HG02763 (cell line): ENCODE results near the gene ZBTB7C.

ENCODE experiments used
- ATAC-seq: cut with Tn5 transposase; IDR thresholded peaks from one replicate; pipeline ENCODE4 v1.9.1; 2021; ENCODE audit warnings: mild to moderate bottlenecking, moderate library complexity; ENCODE audit not compliant: unreplicated experiment

Gene ZBTB7C

DNA sequence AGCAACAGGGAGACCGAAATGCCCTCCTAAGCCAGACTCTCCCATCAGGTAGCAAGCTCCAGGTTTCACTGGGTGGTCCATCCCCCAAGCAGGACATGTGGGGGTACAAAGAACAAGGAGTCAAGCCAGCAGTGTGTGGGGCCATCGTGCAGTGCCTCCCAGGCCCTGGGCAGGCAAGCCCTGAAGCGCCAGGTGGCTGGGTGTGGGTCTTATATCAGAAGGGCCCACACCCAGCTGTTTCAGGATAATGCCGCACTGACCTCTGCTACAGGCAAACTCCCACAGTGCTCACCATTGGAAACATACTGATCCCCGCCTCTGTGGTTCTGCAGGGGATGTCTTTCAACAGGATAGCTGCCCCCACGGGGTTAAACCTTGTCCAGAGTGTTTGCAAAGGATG, 304.5 kb downstream of the ZBTB7C start:
- no peak for ATAC-seq

DNA sequence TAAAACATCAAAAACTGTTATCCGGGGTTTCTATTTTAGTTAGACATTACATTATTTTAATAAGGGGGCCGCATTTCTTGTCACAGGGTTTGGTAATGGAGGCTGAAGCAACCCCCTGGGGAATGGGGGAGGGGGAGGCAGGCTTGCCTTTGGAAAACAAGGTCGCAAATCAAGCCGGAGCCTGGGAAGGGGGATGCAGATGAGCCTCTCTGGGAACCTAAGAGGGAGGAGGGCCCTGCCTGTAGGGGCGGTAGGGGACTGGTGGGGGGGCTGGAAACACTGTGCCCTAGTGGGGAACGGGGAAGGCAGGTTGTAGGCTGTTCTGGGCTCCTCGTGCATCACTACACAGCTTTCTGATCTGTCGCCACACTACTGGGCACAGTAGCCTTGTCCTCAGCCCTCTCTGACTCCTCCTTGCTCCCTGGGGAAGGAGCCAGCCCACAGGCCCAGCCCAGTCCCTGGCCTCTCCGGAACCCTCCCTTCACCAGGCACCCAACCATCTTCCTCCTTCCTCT, 308.5 kb downstream of the ZBTB7C start:
- no peak for ATAC-seq

DNA sequence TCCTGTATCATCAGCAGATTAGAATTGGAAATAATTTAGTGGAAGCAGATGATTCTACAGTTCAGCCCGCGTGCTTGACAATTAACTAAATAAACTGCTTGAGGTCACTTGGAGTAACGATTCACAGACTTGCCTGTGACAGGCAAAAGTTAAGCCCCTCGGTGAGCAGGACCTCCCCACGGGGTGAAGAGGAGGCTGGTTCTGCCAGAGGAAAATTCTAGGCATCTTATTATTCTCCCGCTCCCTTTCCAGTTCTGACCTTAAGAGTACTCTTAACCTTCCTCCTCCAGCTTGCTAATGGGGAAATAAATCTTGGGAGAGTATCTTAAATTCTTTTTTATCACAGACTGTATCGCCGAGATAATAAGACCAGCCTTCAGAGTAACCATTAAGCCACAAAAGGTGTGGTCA, 309.0 kb downstream of the ZBTB7C start:
- ATAC-seq, result no peak

DNA sequence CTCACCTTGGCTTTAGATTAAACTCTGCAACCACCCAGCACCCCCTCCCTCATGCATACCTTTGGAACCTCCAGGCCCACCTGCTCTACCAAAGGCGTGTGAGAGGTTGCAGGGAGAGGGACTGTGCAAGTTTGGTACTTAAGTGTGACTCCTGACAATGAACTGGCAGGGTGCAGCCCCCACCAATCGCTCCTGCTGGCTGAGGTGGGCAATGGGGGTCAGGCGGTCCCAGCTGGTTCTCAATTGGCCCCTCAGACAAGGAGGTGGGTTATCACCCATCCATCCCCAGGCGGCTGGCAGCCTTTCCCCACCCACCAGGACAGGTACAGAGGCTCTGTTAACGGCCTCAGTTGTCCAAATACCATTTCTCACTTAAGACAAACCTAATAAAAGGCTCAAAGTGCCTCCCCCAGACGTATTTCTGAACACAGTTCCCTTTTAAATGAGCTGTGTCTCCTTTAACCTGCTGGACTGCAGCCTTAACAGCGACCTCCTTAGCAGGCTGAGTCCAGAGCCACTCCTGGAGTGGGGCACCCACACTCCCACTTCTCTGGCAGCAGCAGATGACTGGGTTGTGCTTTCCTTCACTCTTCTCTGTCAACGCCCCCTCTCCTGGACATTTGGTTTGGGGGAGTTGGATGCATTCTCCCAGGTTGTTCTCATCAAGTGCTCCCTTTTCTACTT, 309.6 kb downstream of the ZBTB7C start:
- ATAC-seq, result no peak

DNA sequence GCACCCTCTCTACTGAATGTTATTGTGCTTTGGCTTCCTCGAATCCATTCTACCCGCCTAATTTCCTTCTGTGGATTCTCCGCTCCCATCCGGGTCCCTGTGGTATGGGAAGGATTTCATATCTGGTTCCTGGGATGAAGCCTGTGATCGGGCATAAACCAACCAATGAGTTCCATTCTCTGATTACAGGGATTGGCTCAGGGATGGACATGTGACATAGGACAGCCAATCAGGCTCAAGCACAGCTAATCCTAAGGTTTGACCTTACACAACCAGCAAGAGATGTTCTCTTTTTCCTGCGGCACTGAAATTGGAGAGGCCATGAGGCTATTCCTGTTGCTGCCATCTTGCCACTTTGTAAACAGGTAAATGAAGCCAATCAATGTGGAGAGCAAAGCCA, 310.6 kb downstream of the ZBTB7C start:
- ATAC-seq, result no peak

- no peak for ATAC-seq
These were observed 311.2 kb downstream of the ZBTB7C start for GRCh38 chr18:48098007-48098406.

DNA sequence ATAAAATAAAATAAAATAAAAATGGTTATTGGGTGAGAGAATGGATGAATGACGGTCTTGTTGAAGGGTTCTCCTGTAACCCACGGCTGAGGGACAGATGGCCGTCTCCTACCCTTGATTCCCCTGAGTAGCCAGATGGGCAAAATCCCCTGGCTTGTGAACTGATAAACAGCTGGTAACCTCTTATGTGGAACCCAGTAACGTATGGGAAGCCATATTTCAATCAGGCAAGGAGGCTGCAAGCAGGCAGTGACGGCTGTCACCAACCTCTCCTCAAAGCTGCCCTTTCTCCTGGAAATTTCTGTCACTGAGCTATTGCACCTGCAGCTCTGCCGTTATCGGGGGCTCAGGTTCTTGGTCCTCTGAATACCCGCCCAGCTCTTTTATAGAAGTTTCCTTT, 313.5 kb downstream of the ZBTB7C start:
- ATAC-seq, result no peak

DNA sequence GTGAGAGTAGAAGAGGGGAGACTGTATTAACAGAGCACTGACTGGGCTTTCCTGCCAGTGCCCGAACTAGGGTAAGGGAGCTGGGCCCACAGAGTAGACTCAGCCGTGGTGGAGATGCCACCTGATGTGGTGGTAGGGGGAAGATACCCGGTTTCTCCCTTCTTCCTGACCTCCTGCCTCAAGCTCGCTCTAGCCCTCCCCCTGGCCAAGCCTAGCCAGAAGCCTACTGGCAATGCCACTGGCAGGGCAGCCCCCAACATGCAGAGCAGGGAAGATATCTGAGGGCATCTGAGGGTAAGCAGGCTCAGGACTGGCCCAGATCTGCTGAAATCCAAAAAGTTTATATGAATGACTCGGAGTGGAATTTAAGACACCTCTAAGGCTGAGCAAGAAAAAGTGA, 316.1 kb downstream of the ZBTB7C start:
- no peak for ATAC-seq

DNA sequence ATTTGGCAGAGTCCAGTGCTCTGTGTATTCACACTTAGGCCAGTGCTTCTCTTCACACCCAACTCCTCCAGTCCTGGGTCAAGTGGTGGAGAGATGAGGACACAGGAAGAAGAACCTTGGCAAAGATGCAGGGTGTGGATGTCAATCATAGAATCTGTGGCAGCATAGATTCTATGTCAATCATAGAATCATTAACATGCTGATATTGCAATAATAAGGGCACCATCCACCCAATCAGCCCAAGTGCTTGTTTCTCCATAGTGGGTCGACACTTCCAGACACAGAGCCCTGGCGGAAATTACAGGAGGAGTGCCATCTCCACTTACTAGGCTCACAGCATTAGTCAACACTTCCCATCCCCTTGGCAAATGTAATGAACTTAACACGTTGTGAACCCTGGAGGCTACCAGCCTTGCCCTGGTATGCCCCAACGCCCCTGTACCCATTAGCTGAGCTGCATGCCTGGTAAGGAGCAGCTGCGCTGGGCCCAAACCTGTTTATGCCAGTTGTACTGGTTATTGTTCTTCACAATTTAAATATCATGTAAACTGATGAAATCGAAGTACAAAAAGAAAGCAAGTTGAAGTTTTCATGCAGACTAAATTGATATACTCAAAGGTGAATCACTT, 317.2 kb downstream of the ZBTB7C start:
- no peak for ATAC-seq

DNA sequence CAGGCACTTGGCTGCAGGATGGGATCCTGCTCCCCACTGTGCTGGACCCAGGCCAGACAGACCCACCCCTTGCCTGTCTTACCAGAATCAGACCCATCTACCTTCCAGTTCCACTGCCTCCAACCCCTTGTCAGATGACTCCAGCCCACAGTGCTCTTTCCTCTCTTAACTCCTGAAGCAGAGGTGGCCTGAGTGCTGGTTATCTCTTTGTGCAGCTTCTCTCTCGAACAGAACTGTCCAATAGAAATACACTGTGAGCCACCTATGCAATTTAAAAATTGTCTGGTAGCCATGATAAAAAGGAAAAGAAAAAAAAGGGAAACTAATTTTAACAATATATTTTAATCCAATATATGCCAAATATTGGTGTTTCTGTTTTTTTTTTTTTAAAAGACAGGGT, 318.5 kb downstream of the ZBTB7C start:
- ATAC-seq, result no peak

DNA sequence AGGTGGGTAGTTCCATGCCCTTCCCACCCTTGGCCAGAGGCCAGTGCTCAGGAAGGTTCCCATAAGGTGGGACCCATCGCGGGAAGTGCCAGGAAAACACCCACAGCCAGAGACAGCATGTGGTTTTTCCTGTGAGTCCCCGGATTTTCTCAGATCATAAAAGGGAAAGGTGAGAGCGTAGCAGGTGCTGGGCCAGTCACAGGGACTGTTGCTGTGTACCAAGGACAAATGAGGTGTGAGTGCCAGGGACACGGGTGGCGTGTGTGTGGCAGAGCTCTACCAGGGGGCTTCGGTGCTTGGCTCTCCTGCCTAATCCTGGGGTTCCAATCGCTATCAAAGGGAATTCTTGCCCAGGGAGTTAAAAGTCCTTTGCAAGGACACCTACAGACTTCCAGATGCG, 319.2 kb downstream of the ZBTB7C start:
- ATAC-seq, result no peak

- no peak for ATAC-seq
These were observed 323.2 kb downstream of the ZBTB7C start for GRCh38 chr18:48085781-48086487.

DNA sequence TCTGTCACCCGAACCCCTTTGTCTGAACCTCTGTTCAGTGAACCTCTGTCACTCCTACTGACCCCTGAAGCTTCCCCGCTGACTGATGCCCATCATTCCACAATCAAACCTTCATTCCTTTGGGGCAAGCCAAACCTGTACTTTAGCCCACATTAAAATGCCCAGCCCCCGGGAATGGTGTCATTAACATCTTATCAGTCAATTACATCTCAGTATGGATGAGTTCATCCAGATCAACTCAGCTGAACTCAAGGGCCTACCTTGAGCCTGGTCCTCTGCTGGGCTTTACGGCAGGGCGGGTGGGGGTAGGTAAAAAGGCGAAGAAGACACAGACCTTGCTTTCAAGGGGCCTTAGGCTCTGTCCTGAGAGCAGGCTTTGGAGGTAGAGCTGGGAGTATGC, 324.3 kb downstream of the ZBTB7C start:
- ATAC-seq, result no peak

DNA sequence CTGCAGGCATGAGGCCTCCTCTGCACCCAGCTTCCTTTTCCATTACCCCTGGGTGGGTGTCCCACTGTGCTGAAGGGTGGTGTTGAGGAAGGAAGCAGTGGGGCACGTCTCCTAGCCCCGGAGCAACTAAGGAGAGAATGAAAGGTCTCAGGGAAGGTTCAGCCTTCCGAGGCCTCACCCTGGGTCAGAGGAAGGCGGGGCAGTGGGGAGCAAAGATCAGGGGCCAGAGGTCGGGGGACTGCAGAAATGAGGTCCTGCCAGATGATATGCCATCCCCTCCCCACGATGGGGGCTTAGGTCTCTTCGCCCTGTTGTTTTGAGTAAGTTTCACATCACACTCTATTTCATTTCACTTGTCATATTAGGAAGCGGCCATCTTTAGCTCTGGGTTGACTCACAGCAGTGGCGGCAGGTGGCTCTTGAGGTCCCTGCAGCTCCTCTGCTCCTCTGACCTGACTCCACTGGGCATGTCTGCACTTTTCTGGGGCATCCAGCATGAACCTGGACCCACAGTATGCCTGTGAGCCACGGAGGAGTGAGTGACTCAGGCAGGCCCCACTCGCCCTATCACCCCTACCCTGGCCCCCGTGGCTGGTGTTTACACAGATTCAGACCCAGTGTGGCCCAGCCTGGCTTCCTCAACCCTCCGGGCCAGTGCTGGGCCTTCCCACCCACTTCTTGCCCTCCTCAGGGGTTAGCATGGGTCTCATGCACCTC, 325.0 kb downstream of the ZBTB7C start:
- ATAC-seq, result no peak

DNA sequence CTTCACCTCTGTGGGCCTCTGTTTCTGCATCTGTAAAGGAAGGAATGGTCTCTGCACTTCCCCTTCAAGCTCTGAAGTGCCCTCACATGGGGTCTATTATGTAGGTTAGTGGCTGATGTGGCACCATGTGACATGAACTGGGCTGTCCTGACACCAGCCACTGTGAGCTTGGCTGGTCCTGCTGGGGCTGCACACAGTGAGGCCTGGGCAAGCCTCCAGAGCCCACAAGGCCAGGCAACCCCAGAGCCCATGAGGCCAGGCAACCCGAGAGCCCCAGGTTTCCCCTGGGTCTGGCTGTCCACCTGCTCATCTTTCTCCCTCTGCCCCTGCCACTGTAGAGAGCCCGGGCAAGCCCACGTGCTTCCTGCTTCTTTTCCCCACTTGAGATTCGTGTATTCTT, 328.6 kb downstream of the ZBTB7C start:
- ATAC-seq, result no peak

GRCh38 chr18:48079885-48080284, 329.3 kb downstream of the ZBTB7C start:
- no peak for ATAC-seq

- ATAC-seq, result no peak
These were observed 330.7 kb downstream of the ZBTB7C start for GRCh38 chr18:48078448-48078847.

DNA sequence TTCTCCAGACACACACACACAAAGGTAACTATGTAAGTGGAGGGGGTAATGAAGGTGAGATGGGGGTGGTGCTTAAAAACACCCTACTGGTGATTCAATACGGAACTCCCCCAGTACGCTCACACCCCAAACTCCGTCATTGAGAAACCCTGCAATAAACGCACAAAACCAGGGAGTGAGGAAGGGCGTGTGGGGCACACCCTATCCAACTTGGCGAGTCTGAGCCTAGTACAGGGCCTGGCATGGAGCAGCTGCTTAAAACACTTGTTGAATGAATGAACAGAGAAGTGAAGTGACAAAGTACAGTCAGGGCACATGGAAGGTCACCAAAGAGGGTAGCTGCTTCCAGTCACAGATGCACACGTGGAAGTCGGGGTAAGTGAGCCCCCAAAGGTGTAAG, 331.9 kb downstream of the ZBTB7C start:
- ATAC-seq, result no peak

DNA sequence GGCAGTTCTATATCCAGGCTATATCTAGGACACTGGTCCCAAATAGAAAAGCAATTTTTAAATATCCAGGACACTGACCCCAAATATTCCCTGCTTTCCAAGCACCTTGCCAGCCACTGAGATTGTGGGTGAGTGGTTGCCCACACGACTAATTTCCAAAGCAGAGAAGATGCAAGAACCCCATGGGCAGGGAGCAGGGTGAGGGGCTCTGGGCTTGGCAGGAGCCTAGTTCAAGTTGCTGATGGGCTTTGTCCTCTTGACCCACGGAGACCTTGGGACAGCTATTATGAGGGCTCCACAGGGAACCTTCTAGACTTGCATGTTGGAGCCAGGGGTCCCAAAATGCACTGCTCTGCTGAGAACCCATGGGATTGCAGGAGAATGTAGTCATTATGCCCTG, 332.7 kb downstream of the ZBTB7C start:
- no peak for ATAC-seq

- no peak for ATAC-seq
These were observed 333.5 kb downstream of the ZBTB7C start for GRCh38 chr18:48075707-48076093.

GRCh38 chr18:48074929-48075706, 334.1 kb downstream of the ZBTB7C start:
- ATAC-seq, result no peak
